ENCODE measurements around the gene NRXN3. TPM values are rescaled to one million over a fixed set of nuclear protein-coding genes. Genes with fewer than 3 reads are reported as not detected.
A peak's percentile ranks its signal among the peaks of the same experiment; 100 is the strongest.

The NRXN3 gene
- total RNA-seq, 1 donor from 2014 or later: not detected

- DNase-seq (ENCODE audit: low read depth in 2 of 2): peak; percentile 74
Observed at GRCh38 chr14:79278798-79279644, 1108.8 kb downstream of the NRXN3 start.

- no peak for DNase-seq (ENCODE audit: low read depth in 2 of 2)
Observed at GRCh38 chr14:79279645-79280597, 1109.7 kb downstream of the NRXN3 start.

GRCh38 chr14:79281244-79282152 is 1111.3 kb downstream of the NRXN3 start:
- no peak for DNase-seq (ENCODE audit: low read depth in 2 of 2)

GRCh38 chr14:79284621-79285020 is 1114.4 kb downstream of the NRXN3 start:
- DNase-seq (ENCODE audit: low read depth in 2 of 2): no peak

- DNase-seq (ENCODE audit: low read depth in 2 of 2): no peak
Observed at GRCh38 chr14:79285263-79285662, 1115.1 kb downstream of the NRXN3 start.

- no peak for DNase-seq (ENCODE audit: low read depth in 2 of 2)
Observed at GRCh38 chr14:79287976-79288375, 1117.8 kb downstream of the NRXN3 start.

GRCh38 chr14:79293482-79294177 is 1123.5 kb downstream of the NRXN3 start:
- DNase-seq (ENCODE audit: low read depth in 2 of 2): no peak

- no peak for DNase-seq (ENCODE audit: low read depth in 2 of 2)
Observed at GRCh38 chr14:79294499-79294898, 1124.3 kb downstream of the NRXN3 start.

GRCh38 chr14:79295385-79295784 is 1125.2 kb downstream of the NRXN3 start:
- DNase-seq (ENCODE audit: low read depth in 2 of 2): no peak

- no peak for DNase-seq (ENCODE audit: low read depth in 2 of 2)
Observed at GRCh38 chr14:79298373-79298772, 1128.2 kb downstream of the NRXN3 start.

GRCh38 chr14:79299162-79299561 is 1129.0 kb downstream of the NRXN3 start:
- DNase-seq (ENCODE audit: low read depth in 2 of 2): no peak

GRCh38 chr14:79304279-79304678 is 1134.1 kb downstream of the NRXN3 start:
- DNase-seq (ENCODE audit: low read depth in 2 of 2): no peak

GRCh38 chr14:79306546-79306945 is 1136.4 kb downstream of the NRXN3 start:
- DNase-seq (ENCODE audit: low read depth in 2 of 2): no peak

GRCh38 chr14:79318371-79318770 is 1148.2 kb downstream of the NRXN3 start:
- no peak for DNase-seq (ENCODE audit: low read depth in 2 of 2)

GRCh38 chr14:79320561-79320960 is 1150.4 kb downstream of the NRXN3 start:
- no peak for DNase-seq (ENCODE audit: low read depth in 2 of 2)

GRCh38 chr14:79321070-79321469 is 1150.9 kb downstream of the NRXN3 start:
- no peak for DNase-seq (ENCODE audit: low read depth in 2 of 2)

- no peak for DNase-seq (ENCODE audit: low read depth in 2 of 2)
Observed at GRCh38 chr14:79325071-79325470, 1154.9 kb downstream of the NRXN3 start.

GRCh38 chr14:79325557-79325956 is 1155.4 kb downstream of the NRXN3 start:
- DNase-seq (ENCODE audit: low read depth in 2 of 2): no peak

GRCh38 chr14:79328863-79329262 is 1158.7 kb downstream of the NRXN3 start:
- no peak for DNase-seq (ENCODE audit: low read depth in 2 of 2)

GRCh38 chr14:79331830-79332229 is 1161.7 kb downstream of the NRXN3 start:
- no peak for DNase-seq (ENCODE audit: low read depth in 2 of 2)

Data from lung microvascular endothelial cell (primary cell).